Measurements from ENCODE around the gene FPR2. TPM values are rescaled to one million over a fixed set of nuclear protein-coding genes. Genes with fewer than 3 reads are reported as not detected.

Gene FPR2
- total RNA-seq, 1 donor from 2014 or later = 0.21 TPM

DNA sequence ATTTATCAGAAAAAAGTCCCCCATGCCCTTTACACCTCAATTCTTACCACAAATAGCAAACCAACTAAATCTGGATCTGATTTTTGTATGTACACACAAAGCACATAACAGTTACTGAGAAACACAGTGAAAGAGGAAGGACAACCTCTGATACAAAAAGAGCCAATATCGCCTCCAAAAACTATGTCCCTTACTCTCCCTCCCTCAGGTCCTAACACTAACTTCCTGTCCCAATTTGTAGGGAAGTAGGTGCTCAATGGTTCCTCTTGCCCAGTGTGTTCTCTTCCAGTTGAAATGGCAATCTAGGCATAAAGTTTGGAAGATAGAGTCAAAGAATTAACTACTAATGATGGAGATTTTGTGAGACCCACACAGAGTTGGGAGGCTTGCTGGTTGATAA lies 18.2 kb downstream of the FPR2 start:
- TF ChIP-seq, protein P1, sequence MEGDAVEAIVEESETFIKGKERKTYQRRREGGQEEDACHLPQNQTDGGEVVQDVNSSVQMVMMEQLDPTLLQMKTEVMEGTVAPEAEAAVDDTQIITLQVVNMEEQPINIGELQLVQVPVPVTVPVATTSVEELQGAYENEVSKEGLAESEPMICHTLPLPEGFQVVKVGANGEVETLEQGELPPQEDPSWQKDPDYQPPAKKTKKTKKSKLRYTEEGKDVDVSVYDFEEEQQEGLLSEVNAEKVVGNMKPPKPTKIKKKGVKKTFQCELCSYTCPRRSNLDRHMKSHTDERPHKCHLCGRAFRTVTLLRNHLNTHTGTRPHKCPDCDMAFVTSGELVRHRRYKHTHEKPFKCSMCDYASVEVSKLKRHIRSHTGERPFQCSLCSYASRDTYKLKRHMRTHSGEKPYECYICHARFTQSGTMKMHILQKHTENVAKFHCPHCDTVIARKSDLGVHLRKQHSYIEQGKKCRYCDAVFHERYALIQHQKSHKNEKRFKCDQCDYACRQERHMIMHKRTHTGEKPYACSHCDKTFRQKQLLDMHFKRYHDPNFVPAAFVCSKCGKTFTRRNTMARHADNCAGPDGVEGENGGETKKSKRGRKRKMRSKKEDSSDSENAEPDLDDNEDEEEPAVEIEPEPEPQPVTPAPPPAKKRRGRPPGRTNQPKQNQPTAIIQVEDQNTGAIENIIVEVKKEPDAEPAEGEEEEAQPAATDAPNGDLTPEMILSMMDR (IDR thresholded peaks at IDR 0.05) = no peak
- Histone ChIP-seq H3K4me3 (no peak overlapping the region), H3K9me3 (no peaks in the 10 kb centered on the region), H3K4me1 (no peaks in the 10 kb centered on the region), H3K27me3 (no peaks in the 10 kb centered on the region), H3K36me3 (no peaks in the 10 kb centered on the region), H3K27ac (no peak overlapping the region)
- intact Hi-C loops (cut with DNase I) = loop anchor here (10.0 kb wide), 1 partner anchor 304 kb away; the partner anchor contains the start of gene CEACAM18
- DNase-seq (ENCODE audit: low spot score in 2 of 2) = no peak

DNA sequence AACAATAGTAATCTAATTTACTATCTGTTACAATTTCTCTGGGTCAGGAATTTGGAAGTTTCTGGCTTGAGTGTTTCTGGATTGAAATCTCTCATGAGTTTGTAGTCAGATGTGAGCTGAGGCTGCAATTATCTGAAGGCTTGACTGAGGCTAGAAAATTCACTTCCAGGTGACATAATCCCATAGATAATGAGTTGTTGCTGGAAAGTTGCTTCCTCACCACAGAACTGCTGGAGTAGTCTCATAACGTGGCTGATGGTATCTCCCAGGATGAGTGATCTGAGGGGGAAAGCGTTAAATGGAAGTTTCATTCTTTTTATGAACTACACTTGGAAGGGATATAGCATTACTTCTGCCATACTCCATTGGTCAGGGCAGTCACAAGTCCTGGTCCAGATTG lies 18.7 kb downstream of the FPR2 start:
- intact Hi-C loops (cut with DNase I) = loop anchor here (10.0 kb wide), 1 partner anchor 305 kb away; the partner anchor contains the start of gene CEACAM18
- Histone ChIP-seq H3K4me3 (no peak overlapping the region), H3K36me3 (no peaks in the 10 kb centered on the region), H3K4me1 (no peaks in the 10 kb centered on the region), H3K27me3 (no peaks in the 10 kb centered on the region), H3K9me3 (no peaks in the 10 kb centered on the region), H3K27ac (no peak overlapping the region)
- TF ChIP-seq, protein P1 (IDR thresholded peaks at IDR 0.05) = no peak
- no peak for DNase-seq (ENCODE audit: low spot score in 2 of 2)

DNA sequence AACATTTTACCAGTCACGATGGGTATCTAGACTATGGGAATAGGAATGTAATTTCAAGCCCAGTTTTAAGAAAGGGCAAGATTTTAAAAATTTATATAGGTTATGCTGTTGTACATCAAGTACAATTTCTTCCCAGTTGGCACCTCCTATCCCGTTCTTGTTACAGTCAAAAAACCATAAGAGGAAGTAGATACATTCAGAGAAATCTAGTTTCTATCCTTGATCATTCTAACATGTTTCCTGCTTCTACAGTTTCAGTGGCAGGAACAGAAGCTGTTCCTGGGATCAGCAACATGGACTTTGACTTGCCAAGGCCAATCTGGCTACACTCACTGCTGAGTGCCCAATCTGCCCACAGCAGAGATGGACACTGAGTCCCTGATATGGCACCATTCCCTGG lies 19.3 kb downstream of the FPR2 start:
- Histone ChIP-seq H3K27ac (no peak overlapping the region), H3K36me3 (no peaks in the 10 kb centered on the region), H3K4me1 (no peaks in the 10 kb centered on the region), H3K4me3 (no peak overlapping the region), H3K9me3 (no peaks in the 10 kb centered on the region), H3K27me3 (no peaks in the 10 kb centered on the region)
- TF ChIP-seq, protein P1 (IDR thresholded peaks at IDR 0.05) = no peak
- intact Hi-C loops (cut with DNase I) = no loop called here
- no peak for DNase-seq (ENCODE audit: low spot score in 2 of 2)

DNA sequence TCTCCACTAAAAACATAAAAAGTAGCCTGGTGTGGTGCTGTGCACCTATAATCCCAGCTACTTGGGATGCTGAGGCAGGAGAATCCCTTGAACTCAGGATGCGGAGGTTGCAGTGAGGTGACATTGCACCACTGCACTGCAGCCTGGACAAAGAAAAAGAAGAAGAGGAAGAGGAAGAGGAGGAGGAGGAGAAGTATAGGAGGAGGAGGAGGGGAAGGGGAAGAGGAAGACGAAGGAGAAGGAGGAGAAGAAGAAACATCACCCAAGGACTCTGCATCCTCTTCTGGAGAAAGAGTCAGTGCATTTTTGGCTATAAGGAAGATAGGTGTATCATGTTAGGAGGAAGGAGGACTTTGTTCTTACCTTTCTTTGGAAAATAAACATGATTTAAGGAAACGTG lies 21.0 kb downstream of the FPR2 start:
- TF ChIP-seq, protein P1 (IDR thresholded peaks at IDR 0.05) = no peak
- H3K4me3 ChIP-seq = no peak overlapping the region
- no peaks in the 10 kb centered on the region for H3K9me3 ChIP-seq
- no peak for DNase-seq (ENCODE audit: low spot score in 2 of 2)
- H3K27me3 ChIP-seq = no peaks in the 10 kb centered on the region
- intact Hi-C loops (cut with DNase I) = no loop called here
- H3K36me3 ChIP-seq = no peaks in the 10 kb centered on the region
- H3K27ac ChIP-seq = no peak overlapping the region
- H3K4me1 ChIP-seq = no peaks in the 10 kb centered on the region

DNA sequence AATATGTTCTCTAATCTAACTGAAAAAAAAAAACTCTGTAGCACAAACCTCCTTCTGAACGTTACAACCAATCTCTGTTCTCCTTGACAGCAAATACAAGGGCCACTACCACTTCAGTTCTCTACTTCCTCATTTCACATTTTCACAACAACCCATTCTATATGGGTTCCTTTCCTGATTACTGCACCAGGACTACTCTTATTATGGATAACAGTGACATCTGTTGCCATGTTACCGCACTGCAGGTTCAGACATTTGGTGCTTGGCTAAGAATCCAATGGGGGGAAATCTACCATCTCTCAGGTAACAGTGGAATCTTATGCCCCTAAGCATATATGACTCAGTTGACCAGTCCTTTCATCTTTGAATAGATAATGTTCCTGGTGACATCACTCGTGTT lies 22.4 kb downstream of the FPR2 start:
- intact Hi-C loops (cut with DNase I) = no loop called here
- TF ChIP-seq, protein P1 (IDR thresholded peaks at IDR 0.05) = no peak
- Histone ChIP-seq H3K27ac (no peak overlapping the region), H3K4me3 (no peak overlapping the region), H3K4me1 (no peaks in the 10 kb centered on the region), H3K9me3 (no peaks in the 10 kb centered on the region), H3K36me3 (no peaks in the 10 kb centered on the region), H3K27me3 (no peaks in the 10 kb centered on the region)
- DNase-seq (ENCODE audit: low spot score in 2 of 2) = no peak
